Erythroblast (primary cell): ENCODE results near the gene GGACT.

Source experiments
- GATA1 ChIP-seq: IDR thresholded peaks from 2 replicates; pipeline ENCODE4 v1.6.1; 2011; ENCODE audit warnings: low read depth, mild to moderate bottlenecking, control low read depth, low read length, moderate library complexity
- POLR2A ChIP-seq: IDR thresholded peaks from 2 replicates; pipeline ENCODE4 v1.6.1; 2011; ENCODE audit warnings: mild to moderate bottlenecking, low read length

DNA sequence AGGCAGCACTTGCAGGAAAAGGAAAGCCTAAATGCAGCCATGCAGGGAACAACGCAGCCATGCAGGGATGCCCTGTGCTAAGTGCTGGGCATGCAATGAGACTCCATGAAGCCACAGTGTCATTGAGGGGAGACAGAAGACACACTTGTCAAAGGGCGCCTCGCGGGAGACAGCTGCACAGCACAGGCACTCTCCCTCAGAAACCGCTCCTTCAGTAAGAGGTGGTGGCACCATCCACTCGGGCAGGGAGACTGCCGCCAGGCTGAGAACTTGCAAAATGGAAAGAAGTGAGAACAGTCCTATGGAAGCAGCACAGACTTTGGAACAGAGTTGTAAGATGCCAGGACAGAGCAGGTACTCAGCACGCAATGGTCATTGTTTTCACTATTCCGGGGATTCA lies 51.1 kb downstream of the GGACT start:
- TF ChIP-seq POLR2A (no peak), GATA1 (no peak)
